Activated T-cell treated with anti-CD3 and anti-CD28 coated beads, Interleukin-2, amount 50 U/mL, for 72 hours (primary cell): ENCODE results near the gene CDYL. TPM values are rescaled to one million over a fixed set of nuclear protein-coding genes. Genes with fewer than 3 reads are reported as not detected.

ENCODE experiments used
- ATAC-seq, 2 donors: fragments of 150-1000 bp; cut with Tn5 transposase; replicated peaks in 1 of 2; 2 replicates each; pipeline ENCODE4 v1.10.0; 2021; ENCODE audit warnings: moderate library complexity in 2 of 2, mild to moderate bottlenecking in 1 of 2
- DNase-seq, 2 donors: peaks; one replicate each; pipeline ENCODE4 v3.0.0; 2021 to 2022; ENCODE audit warnings: mixed read lengths in 1 of 2
- H3K27ac Mint-ChIP-seq: one replicate; pipeline ENCODE4 v1.8.0; 2022; ENCODE audit warnings: mild to moderate bottlenecking, moderate library complexity, mixed read lengths
- H3K27me3 Mint-ChIP-seq: one replicate; pipeline ENCODE4 v1.8.0; 2022; ENCODE audit warnings: low read depth, mixed read lengths
- H3K36me3 Mint-ChIP-seq, 2 donors: one replicate each; pipeline ENCODE4 v1.8.0; 2022; ENCODE audit warnings: mixed read lengths in 2 of 2, mild to moderate bottlenecking in 1 of 2; ENCODE audit not compliant: insufficient read depth in 2 of 2
- H3K4me1 Mint-ChIP-seq: one replicate; pipeline ENCODE4 v1.8.0; 2022; ENCODE audit warnings: low read depth, mixed read lengths
- H3K4me3 Mint-ChIP-seq, 2 donors: one replicate each; pipeline ENCODE4 v1.8.0; 2022; ENCODE audit warnings: mild to moderate bottlenecking in 2 of 2, mixed read lengths in 2 of 2, moderate library complexity in 2 of 2
- H3K9me3 Mint-ChIP-seq, 2 donors: one replicate each; pipeline ENCODE4 v1.8.0; 2022; ENCODE audit warnings: mixed read lengths in 2 of 2
- total RNA-seq, 2 donors: library from RNA; stranded (reverse); gene quantifications; one replicate each; pipeline ENCODE4 v1.2.3, GENCODE V29; 2022

Gene CDYL
- total RNA-seq, 2 donors from 2014 or later = 39.2 to 40.8 TPM

GRCh38 chr6:4950836-4951533 is 174.8 kb downstream of the CDYL start:
- Mint-ChIP-seq H3K9me3 (no peaks in the 10 kb centered on the region), H3K27ac (no peak overlapping the region), H3K36me3 (peaks cover 0 to 2% of the 10 kb centered on the region in 2 donors), H3K4me3 (no peak overlapping the region), H3K4me1 (no peaks in the 10 kb centered on the region), H3K27me3 (no peaks in the 10 kb centered on the region)
- DNase-seq (no peak), ATAC-seq (no peak)

GRCh38 chr6:4953440-4953839 is 177.2 kb downstream of the CDYL start:
- Mint-ChIP-seq H3K27ac (no peak overlapping the region), H3K36me3 (peaks cover 0 to 2% of the 10 kb centered on the region in 2 donors), H3K4me3 (no peak overlapping the region), H3K9me3 (no peaks in the 10 kb centered on the region), H3K27me3 (no peaks in the 10 kb centered on the region), H3K4me1 (no peaks in the 10 kb centered on the region)
- no peak for ATAC-seq
- no peak for DNase-seq

- H3K27ac Mint-ChIP-seq = no peak overlapping the region
- no peak overlapping the region for H3K4me3 Mint-ChIP-seq
- no peaks in the 10 kb centered on the region for H3K9me3 Mint-ChIP-seq
- no peaks in the 10 kb centered on the region for H3K4me1 Mint-ChIP-seq
- ATAC-seq (no peak), DNase-seq (no peak)
- H3K27me3 Mint-ChIP-seq = peaks cover 12% of the 10 kb centered on the region
- H3K36me3 Mint-ChIP-seq = peaks cover 0 to 2% of the 10 kb centered on the region in 2 donors
Measured at GRCh38 chr6:4956625-4957024, 180.4 kb downstream of the CDYL start.

- Mint-ChIP-seq H3K4me3 (no peak overlapping the region), H3K36me3 (peaks cover 0 to 1% of the 10 kb centered on the region in 2 donors), H3K27me3 (peaks cover 16% of the 10 kb centered on the region), H3K4me1 (no peaks in the 10 kb centered on the region), H3K9me3 (no peaks in the 10 kb centered on the region), H3K27ac (no peak overlapping the region)
- DNase-seq (no peak), ATAC-seq (no peak)
Measured at GRCh38 chr6:4957521-4958231, 181.5 kb downstream of the CDYL start.

GRCh38 chr6:4958624-4959023 is 182.4 kb downstream of the CDYL start:
- Mint-ChIP-seq H3K27me3 (peaks cover 16% of the 10 kb centered on the region), H3K27ac (no peak overlapping the region), H3K36me3 (no peaks in the 10 kb centered on the region), H3K4me1 (no peaks in the 10 kb centered on the region), H3K4me3 (no peak overlapping the region), H3K9me3 (no peaks in the 10 kb centered on the region)
- DNase-seq = no peak
- ATAC-seq = no peak

GRCh38 chr6:4961322-4962168 is 185.3 kb downstream of the CDYL start:
- DNase-seq (no peak), ATAC-seq (no peak)
- H3K36me3 Mint-ChIP-seq = no peaks in the 10 kb centered on the region
- no peaks in the 10 kb centered on the region for H3K4me1 Mint-ChIP-seq
- H3K27me3 Mint-ChIP-seq = peaks cover 25% of the 10 kb centered on the region
- no peak overlapping the region for H3K4me3 Mint-ChIP-seq
- H3K9me3 Mint-ChIP-seq = no peaks in the 10 kb centered on the region
- H3K27ac Mint-ChIP-seq = no peak overlapping the region

- no peaks in the 10 kb centered on the region for H3K36me3 Mint-ChIP-seq
- H3K4me3 Mint-ChIP-seq = no peak overlapping the region
- H3K27ac Mint-ChIP-seq = no peak overlapping the region
- no peaks in the 10 kb centered on the region for H3K4me1 Mint-ChIP-seq
- no peaks in the 10 kb centered on the region for H3K9me3 Mint-ChIP-seq
- peaks cover 25% of the 10 kb centered on the region for H3K27me3 Mint-ChIP-seq
- no peak for DNase-seq
- no peak for ATAC-seq
Measured at GRCh38 chr6:4962905-4963304, 186.7 kb downstream of the CDYL start.

GRCh38 chr6:4964675-4965561 is 188.7 kb downstream of the CDYL start:
- Mint-ChIP-seq H3K4me1 (no peaks in the 10 kb centered on the region), H3K27me3 (peaks cover 26% of the 10 kb centered on the region), H3K27ac (no peak overlapping the region), H3K9me3 (no peaks in the 10 kb centered on the region), H3K4me3 (no peak overlapping the region), H3K36me3 (no peaks in the 10 kb centered on the region)
- ATAC-seq (no peak), DNase-seq (no peak)

- peak overlapping the region; percentile 39 for H3K27ac Mint-ChIP-seq
- no peaks in the 10 kb centered on the region for H3K9me3 Mint-ChIP-seq
- H3K27me3 Mint-ChIP-seq = peaks cover 28% of the 10 kb centered on the region
- H3K36me3 Mint-ChIP-seq = no peaks in the 10 kb centered on the region
- no peak for ATAC-seq
- no peak for DNase-seq
- no peak overlapping the region for H3K4me3 Mint-ChIP-seq
- no peaks in the 10 kb centered on the region for H3K4me1 Mint-ChIP-seq
Measured at GRCh38 chr6:4965562-4966389, 189.6 kb downstream of the CDYL start.

GRCh38 chr6:4967301-4968030 is 191.3 kb downstream of the CDYL start:
- no peaks in the 10 kb centered on the region for H3K4me1 Mint-ChIP-seq

GRCh38 chr6:4969609-4970285 is 193.5 kb downstream of the CDYL start:
- Mint-ChIP-seq H3K9me3 (no peaks in the 10 kb centered on the region), H3K27ac (no peak overlapping the region), H3K4me3 (no peak overlapping the region), H3K27me3 (peaks cover 28% of the 10 kb centered on the region), H3K36me3 (no peaks in the 10 kb centered on the region), H3K4me1 (no peaks in the 10 kb centered on the region)
- no peak for ATAC-seq
- no peak for DNase-seq

More at GRCh38 chr6:4967301-4968030, 191.3 kb downstream of the CDYL start:
- Mint-ChIP-seq H3K27me3 (peaks cover 25% of the 10 kb centered on the region), H3K27ac (no peak overlapping the region), H3K4me3 (no peak overlapping the region), H3K36me3 (no peaks in the 10 kb centered on the region), H3K9me3 (no peaks in the 10 kb centered on the region)
- no peak for ATAC-seq
- DNase-seq = no peak
